ENCODE measurements around the gene FNBP1L. TPM values are rescaled to one million over a fixed set of nuclear protein-coding genes. Genes with fewer than 3 reads are reported as not detected.

Gene FNBP1L
- total RNA-seq, 1 donor from 2014 or later = 47.3 TPM

DNA sequence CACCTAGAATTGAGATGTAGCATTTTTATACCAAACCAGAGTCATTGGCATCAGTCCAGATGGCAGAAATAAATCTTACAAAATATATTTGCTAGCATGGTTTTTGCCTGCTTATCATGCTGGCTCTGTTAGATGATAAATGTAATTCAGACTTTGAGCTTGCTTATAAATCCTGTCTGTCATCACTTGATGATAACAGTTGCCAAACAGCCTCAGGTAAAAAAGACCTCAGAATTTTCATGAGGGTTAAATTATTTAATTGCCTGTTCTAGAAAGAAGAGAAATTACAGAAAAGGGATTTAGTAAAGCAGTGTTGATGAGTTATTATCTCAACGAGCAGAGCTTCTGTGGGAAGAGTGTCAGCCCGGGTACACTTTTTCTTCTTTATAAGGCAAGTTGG lies 83.3 kb downstream of the FNBP1L start:
- TF ChIP-seq, protein P1, sequence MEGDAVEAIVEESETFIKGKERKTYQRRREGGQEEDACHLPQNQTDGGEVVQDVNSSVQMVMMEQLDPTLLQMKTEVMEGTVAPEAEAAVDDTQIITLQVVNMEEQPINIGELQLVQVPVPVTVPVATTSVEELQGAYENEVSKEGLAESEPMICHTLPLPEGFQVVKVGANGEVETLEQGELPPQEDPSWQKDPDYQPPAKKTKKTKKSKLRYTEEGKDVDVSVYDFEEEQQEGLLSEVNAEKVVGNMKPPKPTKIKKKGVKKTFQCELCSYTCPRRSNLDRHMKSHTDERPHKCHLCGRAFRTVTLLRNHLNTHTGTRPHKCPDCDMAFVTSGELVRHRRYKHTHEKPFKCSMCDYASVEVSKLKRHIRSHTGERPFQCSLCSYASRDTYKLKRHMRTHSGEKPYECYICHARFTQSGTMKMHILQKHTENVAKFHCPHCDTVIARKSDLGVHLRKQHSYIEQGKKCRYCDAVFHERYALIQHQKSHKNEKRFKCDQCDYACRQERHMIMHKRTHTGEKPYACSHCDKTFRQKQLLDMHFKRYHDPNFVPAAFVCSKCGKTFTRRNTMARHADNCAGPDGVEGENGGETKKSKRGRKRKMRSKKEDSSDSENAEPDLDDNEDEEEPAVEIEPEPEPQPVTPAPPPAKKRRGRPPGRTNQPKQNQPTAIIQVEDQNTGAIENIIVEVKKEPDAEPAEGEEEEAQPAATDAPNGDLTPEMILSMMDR (IDR thresholded peaks at IDR 0.05) = no peak

DNA sequence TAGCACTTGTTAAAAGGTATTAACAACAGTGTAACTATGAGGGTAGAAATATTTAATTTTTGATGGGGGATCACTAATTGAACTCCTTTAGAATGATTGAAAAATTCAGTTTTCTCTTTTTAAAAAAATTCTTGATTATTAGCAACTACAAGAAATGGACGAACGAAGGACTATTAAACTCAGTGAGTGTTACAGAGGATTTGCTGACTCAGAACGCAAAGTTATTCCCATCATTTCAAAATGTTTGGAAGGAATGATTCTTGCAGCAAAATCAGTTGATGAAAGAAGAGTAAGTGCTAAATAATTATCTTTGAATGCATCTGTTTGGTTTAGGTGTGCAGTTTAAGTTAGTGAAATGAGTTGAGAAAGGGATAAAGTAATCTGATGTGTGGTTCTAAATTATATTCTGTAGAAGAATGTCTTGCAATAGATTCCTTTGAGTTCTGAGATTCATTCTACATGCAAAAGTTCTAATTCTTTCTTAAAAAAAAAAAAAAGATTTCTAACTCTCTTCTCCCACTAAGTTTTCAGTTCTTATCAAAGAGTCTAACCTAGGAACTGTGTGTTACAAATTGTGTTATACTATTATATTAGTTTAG lies 85.0 kb downstream of the FNBP1L start:
- no peaks in the 10 kb centered on the region for H3K27me3 Mint-ChIP-seq (ENCODE audit: low read depth)
- H3K36me3 Mint-ChIP-seq (ENCODE audit: low read depth) = peaks cover 10% of the 10 kb centered on the region
- peaks cover 8% of the 10 kb centered on the region for H3K4me1 Mint-ChIP-seq (ENCODE audit: low read depth)
- TF ChIP-seq, protein P1 (IDR thresholded peaks at IDR 0.05) = no peak
- no peaks in the 10 kb centered on the region for H3K9me3 Mint-ChIP-seq (ENCODE audit: low read depth)
- DNase-seq (ENCODE audit: low spot score) = no peak
- no peak overlapping the region for H3K4me3 Mint-ChIP-seq (ENCODE audit: unreplicated experiment)
- H3K27ac Mint-ChIP-seq (ENCODE audit: unreplicated experiment) = no peak overlapping the region

More for the DNA sequence above, 83.3 kb downstream of the FNBP1L start:
- H3K36me3 Mint-ChIP-seq (ENCODE audit: low read depth) = peaks cover 9% of the 10 kb centered on the region
- H3K27me3 Mint-ChIP-seq (ENCODE audit: low read depth) = no peaks in the 10 kb centered on the region
- no peak overlapping the region for H3K4me3 Mint-ChIP-seq (ENCODE audit: unreplicated experiment)
- DNase-seq (ENCODE audit: low spot score) = no peak
- H3K9me3 Mint-ChIP-seq (ENCODE audit: low read depth) = no peaks in the 10 kb centered on the region
- H3K4me1 Mint-ChIP-seq (ENCODE audit: low read depth) = peaks cover 4% of the 10 kb centered on the region
- no peak overlapping the region for H3K27ac Mint-ChIP-seq (ENCODE audit: unreplicated experiment)

DNA sequence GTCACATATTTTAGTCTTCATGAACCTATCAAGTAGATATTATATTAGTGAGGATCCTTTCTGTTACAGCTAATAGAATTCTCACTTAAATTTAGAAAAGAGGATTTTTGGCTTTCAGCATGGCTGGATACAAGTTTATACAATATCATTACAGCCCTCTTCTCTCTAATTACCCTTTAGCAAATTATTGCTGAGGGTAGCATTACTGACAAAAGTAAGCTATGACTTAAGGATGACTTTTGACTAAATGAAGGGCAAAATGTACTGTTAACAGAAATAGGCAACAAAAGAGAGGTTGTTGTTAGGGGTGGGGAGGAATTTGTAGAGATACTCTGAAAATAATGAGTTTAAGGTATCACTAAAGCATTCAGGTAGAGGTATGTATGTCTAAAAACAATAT lies 85.8 kb downstream of the FNBP1L start:
- Mint-ChIP-seq H3K4me1 (ENCODE audit: low read depth) (peaks cover 13% of the 10 kb centered on the region), H3K9me3 (ENCODE audit: low read depth) (no peaks in the 10 kb centered on the region), H3K4me3 (ENCODE audit: unreplicated experiment) (no peak overlapping the region), H3K27me3 (ENCODE audit: low read depth) (no peaks in the 10 kb centered on the region), H3K36me3 (ENCODE audit: low read depth) (peaks cover 8% of the 10 kb centered on the region), H3K27ac (ENCODE audit: unreplicated experiment) (no peak overlapping the region)
- TF ChIP-seq, protein P1 (IDR thresholded peaks at IDR 0.05) = no peak
- DNase-seq (ENCODE audit: low spot score) = no peak

DNA sequence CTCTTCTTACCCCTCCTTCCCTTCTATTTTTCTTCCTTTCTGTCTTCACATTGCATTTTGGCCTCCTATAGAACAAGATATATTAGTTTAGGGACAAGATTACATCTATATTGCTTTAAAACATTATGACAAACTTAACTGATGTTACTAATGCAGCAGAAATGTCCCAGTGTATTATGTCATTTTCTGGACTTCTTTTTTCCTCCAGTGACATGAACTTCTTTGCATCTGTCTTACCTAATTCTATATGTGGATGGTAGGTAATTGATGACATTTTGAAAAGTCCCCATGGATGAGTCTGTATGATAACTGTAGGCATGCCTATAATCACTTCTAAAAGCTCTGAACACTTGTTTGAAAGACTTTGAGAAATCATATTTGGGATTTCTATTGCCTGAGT lies 89.5 kb downstream of the FNBP1L start:
- no peak for DNase-seq (ENCODE audit: low spot score)
- Mint-ChIP-seq H3K36me3 (ENCODE audit: low read depth) (peaks cover 8% of the 10 kb centered on the region), H3K27me3 (ENCODE audit: low read depth) (no peaks in the 10 kb centered on the region), H3K9me3 (ENCODE audit: low read depth) (no peaks in the 10 kb centered on the region), H3K27ac (ENCODE audit: unreplicated experiment) (peak overlapping the region; percentile 58), H3K4me3 (ENCODE audit: unreplicated experiment) (no peak overlapping the region), H3K4me1 (ENCODE audit: low read depth) (peaks cover 13% of the 10 kb centered on the region)
- TF ChIP-seq, protein P1 (IDR thresholded peaks at IDR 0.05) = no peak

DNA sequence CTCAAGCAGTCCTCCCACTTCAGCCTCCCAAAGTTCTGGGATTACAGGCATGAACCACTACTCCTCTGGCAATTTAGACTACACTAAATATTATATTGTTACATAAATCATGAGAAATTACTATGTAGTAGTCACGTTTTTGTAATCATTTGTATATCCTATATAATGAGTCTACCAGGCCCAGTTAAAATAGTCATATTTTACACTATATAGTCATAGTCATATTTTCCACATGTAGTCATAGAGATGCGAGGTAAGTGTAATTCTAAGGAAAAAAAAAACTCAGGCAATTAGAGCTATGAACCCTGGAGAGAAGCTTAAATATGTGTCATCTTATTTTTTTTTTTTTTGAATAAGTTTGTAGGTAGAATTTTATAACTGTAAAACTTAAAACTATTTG lies 90.0 kb downstream of the FNBP1L start:
- Mint-ChIP-seq H3K4me3 (ENCODE audit: unreplicated experiment) (no peak overlapping the region), H3K36me3 (ENCODE audit: low read depth) (peaks cover 4% of the 10 kb centered on the region), H3K27me3 (ENCODE audit: low read depth) (no peaks in the 10 kb centered on the region), H3K4me1 (ENCODE audit: low read depth) (peaks cover 13% of the 10 kb centered on the region), H3K9me3 (ENCODE audit: low read depth) (no peaks in the 10 kb centered on the region), H3K27ac (ENCODE audit: unreplicated experiment) (peak overlapping the region; percentile 6)
- DNase-seq (ENCODE audit: low spot score) = no peak
- TF ChIP-seq, protein P1 (IDR thresholded peaks at IDR 0.05) = no peak
